H1 (cell line): Measurements from ENCODE around the gene TMTC2. TPM values are rescaled to one million over a fixed set of nuclear protein-coding genes. Genes with fewer than 3 reads are reported as not detected.

Source experiments
- CTCF ChIA-PET: fragments of 300-600 bp; sonication (Branson Sonifier 250); formaldehyde crosslinking; loops from one replicate; lab custom pipeline; 2021; ENCODE audit not compliant: partially characterized antibody; lab: Charles Lee
- POLR2A ChIA-PET: fragments of 300-600 bp; sonication (Branson Sonifier 250); formaldehyde crosslinking; loops from one replicate; lab custom pipeline; 2021; ENCODE audit warnings: inconsistent platforms; ENCODE audit not compliant: partially characterized antibody; lab: Charles Lee
- DNase-seq, 2 experiments: peaks; one replicate each; pipeline versions ENCODE4 v3.0.0 to v3.0.0-alpha.2; 2010 to 2022; ENCODE audit warnings: low spot score in 2 of 2, low read depth in 1 of 2, mixed read lengths in 1 of 2
- FAIRE-seq: peaks from 2 replicates; lab custom pipeline; 2011; peaks lifted over from hg19 to GRCh38; lab: Jason Lieb, UNC
- H2AFZ ChIP-seq: 2 replicates; pipeline ENCODE4 v1.8.1; 2012; ENCODE audit warnings: low read length, inconsistent platforms
- H2AK5ac ChIP-seq: 2 replicates; pipeline ENCODE4 v1.6.1; 2013; ENCODE audit warnings: low read depth, low read length
- H2BK120ac ChIP-seq: replicated peaks from 2 replicates; pipeline ENCODE3; 2013; ENCODE audit warnings: low read depth, low read length, inconsistent platforms
- H2BK12ac ChIP-seq: 2 replicates; pipeline ENCODE4 v1.6.1; 2013; ENCODE audit warnings: low read depth, low read length
- H2BK15ac ChIP-seq: 2 replicates; pipeline ENCODE4 v1.6.1; 2013; ENCODE audit warnings: low read length
- H2BK20ac ChIP-seq: 2 replicates; pipeline ENCODE4 v1.6.1; 2013; ENCODE audit warnings: low read length
- H2BK5ac ChIP-seq: 2 replicates; pipeline ENCODE4 v1.6.1; 2013; ENCODE audit warnings: low read depth, low read length
- H3K14ac ChIP-seq: 2 replicates; pipeline ENCODE4 v1.6.1; 2013; ENCODE audit warnings: inconsistent platforms; ENCODE audit not compliant: insufficient read length
- H3K18ac ChIP-seq: 2 replicates; pipeline ENCODE4 v1.6.1; 2013; ENCODE audit warnings: low read length; ENCODE audit errors: extremely low read depth
- H3K23ac ChIP-seq: 2 replicates; pipeline ENCODE4 v1.6.1; 2013; ENCODE audit warnings: inconsistent platforms; ENCODE audit not compliant: insufficient read length
- H3K23me2 ChIP-seq: 2 replicates; pipeline ENCODE4 v1.6.1; 2013; ENCODE audit warnings: low read depth, low read length
- H3K27ac ChIP-seq: 2 replicates; pipeline ENCODE4 v1.6.1; 2011; ENCODE audit warnings: low read depth, low read length, inconsistent platforms
- H3K27me3 ChIP-seq, 4 experiments: replicated peaks in 1 of 4; 1 replicate in 1 of 4; 2 replicates in 3 of 4; pipeline versions ENCODE4 v1.6.1 to v1.8.1; 2011 to 2013; ENCODE audit warnings: low read length in 3 of 4, mild to moderate bottlenecking in 3 of 4, inconsistent platforms in 2 of 4, mixed read lengths in 2 of 4, moderate library complexity in 1 of 4; ENCODE audit not compliant: control insufficient read depth in 3 of 4, insufficient read depth in 3 of 4; ENCODE audit errors: extremely low read depth in 1 of 4
- H3K36me3 ChIP-seq, 4 experiments: 2 replicates each; pipeline versions ENCODE4 v1.6.1 to v1.8.1; 2011 to 2013; ENCODE audit warnings: mild to moderate bottlenecking in 4 of 4, low read length in 3 of 4, moderate library complexity in 2 of 4, control low read depth in 1 of 4, inconsistent platforms in 1 of 4; ENCODE audit not compliant: insufficient read depth in 4 of 4, control insufficient read depth in 2 of 4
- H3K4ac ChIP-seq: replicated peaks from 2 replicates; pipeline ENCODE3; 2013; ENCODE audit warnings: low read length, low read depth, mixed read lengths, inconsistent platforms; ENCODE audit not compliant: insufficient read length
- H3K4me1 ChIP-seq, 4 experiments: replicated peaks in 1 of 4; 1 replicate in 1 of 4; 2 replicates in 3 of 4; pipeline versions ENCODE4 v1.6.1 to v1.8.1; 2011 to 2013; ENCODE audit warnings: low read length in 3 of 4, inconsistent platforms in 2 of 4, mixed read lengths in 1 of 4; ENCODE audit not compliant: insufficient read depth in 4 of 4, control insufficient read depth in 3 of 4
- H3K4me2 ChIP-seq, 2 experiments: 2 replicates each; pipeline versions ENCODE4 v1.6.1 to v1.8.1; 2011 to 2013; ENCODE audit warnings: low read depth in 2 of 2, low read length in 2 of 2, control low read depth in 1 of 2, inconsistent platforms in 1 of 2, mild to moderate bottlenecking in 1 of 2; ENCODE audit not compliant: insufficient read depth in 1 of 2
- H3K4me3 ChIP-seq, 4 experiments: fragments of 200-600, 300-600 bp in 1 of 4; sonication (generic), shearing (Covaris generic), sonication (Bioruptor Twin) in 1 of 4; 2 replicates each; pipeline versions ENCODE4 v1.5.1 to v1.8.1; 2011 to 2016; ENCODE audit warnings: low read length in 4 of 4, low read depth in 3 of 4, control low read depth in 2 of 4, inconsistent platforms in 2 of 4, mild to moderate bottlenecking in 2 of 4, mixed read lengths in 1 of 4, moderate library complexity in 1 of 4; ENCODE audit not compliant: insufficient read depth in 2 of 4; ENCODE audit errors: extremely low read depth in 1 of 4
- H3K56ac ChIP-seq: replicated peaks from 2 replicates; pipeline ENCODE3; 2013; ENCODE audit warnings: low read depth, mild to moderate bottlenecking, mixed read lengths, low read length, inconsistent platforms; ENCODE audit not compliant: insufficient read length
- H3K79me1 ChIP-seq: 2 replicates; pipeline ENCODE4 v1.6.1; 2013; ENCODE audit warnings: low read depth, low read length, control low read depth
- H3K79me2 ChIP-seq, 2 experiments: 2 replicates each; pipeline versions ENCODE4 v1.6.1 to v1.8.1; 2012 to 2013; ENCODE audit warnings: low read length in 2 of 2, mild to moderate bottlenecking in 2 of 2, inconsistent platforms in 1 of 2; ENCODE audit not compliant: insufficient read depth in 2 of 2, control insufficient read depth in 1 of 2
- H3K9ac ChIP-seq, 4 experiments: replicated peaks in 1 of 4; 1 replicate in 1 of 4; 2 replicates in 3 of 4; pipeline versions ENCODE4 v1.6.1 to v1.8.1; 2011 to 2013; ENCODE audit warnings: low read depth in 3 of 4, low read length in 3 of 4, control low read depth in 2 of 4, mild to moderate bottlenecking in 2 of 4, moderate library complexity in 2 of 4, inconsistent platforms in 1 of 4; ENCODE audit errors: extremely low read depth in 1 of 4
- H3K9me3 ChIP-seq, 2 experiments: 2 replicates each; pipeline versions ENCODE4 v1.6.1 to v1.8.1; 2012 to 2013; ENCODE audit warnings: mild to moderate bottlenecking in 2 of 2, moderate library complexity in 2 of 2, control low read depth in 1 of 2, inconsistent platforms in 1 of 2, low read depth in 1 of 2, low read length in 1 of 2, mixed read lengths in 1 of 2; ENCODE audit not compliant: insufficient read depth in 2 of 2
- H4K20me1 ChIP-seq, 2 experiments: replicated peaks in 1 of 2; 2 replicates each; pipeline versions ENCODE3 to v1.8.1; 2011 to 2013; ENCODE audit warnings: inconsistent platforms in 2 of 2, low read length in 2 of 2, mild to moderate bottlenecking in 1 of 2; ENCODE audit not compliant: insufficient read depth in 2 of 2, control insufficient read depth in 1 of 2
- H4K5ac ChIP-seq: 2 replicates; pipeline ENCODE4 v1.6.1; 2013; ENCODE audit warnings: low read length, low read depth, mixed read lengths, inconsistent platforms; ENCODE audit not compliant: insufficient read length
- H4K8ac ChIP-seq: 2 replicates; pipeline ENCODE4 v1.8.0; 2013; ENCODE audit warnings: mild to moderate bottlenecking, moderate library complexity, low read length, inconsistent platforms; ENCODE audit not compliant: insufficient read depth; ENCODE audit errors: extremely low read depth
- H4K91ac ChIP-seq: replicated peaks from 2 replicates; pipeline ENCODE3; 2013; ENCODE audit warnings: low read length, mixed read lengths, inconsistent platforms; ENCODE audit not compliant: insufficient read length
- FOSL1 ChIP-seq: IDR thresholded peaks from 2 replicates; pipeline ENCODE4 v1.6.1; 2011; ENCODE audit warnings: mild to moderate bottlenecking, low read depth, low read length, moderate library complexity; ENCODE audit not compliant: insufficient read depth
- SIN3A ChIP-seq, 2 experiments: IDR thresholded peaks in 1 of 2; conservative IDR thresholded peaks in 1 of 2; 2 replicates each; pipeline ENCODE4 v1.6.1; 2011 to 2012; ENCODE audit warnings: low read length in 2 of 2, improper control_type of control experiment in 1 of 2, low read depth in 1 of 2, mild to moderate bottlenecking in 1 of 2
- TAF1 ChIP-seq: IDR thresholded peaks from 2 replicates; pipeline ENCODE4 v1.6.1; 2011; ENCODE audit warnings: mild to moderate bottlenecking, low read depth, low read length
- TBP ChIP-seq: IDR thresholded peaks from 2 replicates; pipeline ENCODE4 v1.6.1; 2011; ENCODE audit warnings: low read depth, low read length, improper control_type of control experiment
- WGBS, 2 experiments: shearing (Covaris generic) in 1 of 2; methylation state at CpG; one replicate each; pipeline versions ENCODE4 v1.1.6 to v1.1.7; 2013 to 2015; ENCODE audit warnings: low lambda C conversion rate in 2 of 2, mixed read lengths in 2 of 2, inconsistent platforms in 1 of 2, low coverage in 1 of 2, missing lambda C conversion rate in 1 of 2; ENCODE audit not compliant: insufficient replicate concordance in 2 of 2, insufficient coverage in 1 of 2, insufficient read length in 1 of 2; ENCODE audit errors: extremely low coverage in 1 of 2, missing lambda C conversion rate in 1 of 2; 5-methylcytosine and 5-hydroxymethylcytosine counted together
- polyA plus RNA-seq, 7 experiments: library from polyadenylated mRNA; depleted of rRNA in 3 of 7; stranded (reverse) in 5 of 7; unstranded in 2 of 7; fragments of >200 nt in 5 of 7; fragments of 200-250 nt in 2 of 7; gene quantifications; 1 replicate in 5 of 7; 2 replicates in 1 of 7; 4 replicates in 1 of 7; pipeline versions ENCODE4 v1.2.1 to v1.2.3, GENCODE V29; 2011 to 2013; ENCODE audit warnings: missing spikeins in 2 of 7, mixed read lengths in 2 of 7
- total RNA-seq: library from RNA; stranded (reverse); fragmentation: NEBNext Ultra II Directional; extraction: Animal tissue kit (Norgen Biotek cat#: 25700); gene quantifications from 2 replicates; pipeline ENCODE4 v1.2.1, GENCODE V29; 2021

Gene TMTC2
- total and polyA plus RNA-seq, 2 of the 8 experiments (the other 6 are each of a cell fraction or from before 2014, with no cell fraction given): 2.3 to 3.9 TPM

GRCh38 chr12:83015390-83016217 lies 328.9 kb downstream of the TMTC2 start:
- H3K9ac ChIP-seq: no peak overlapping the region
- no peak overlapping the region for H2BK120ac ChIP-seq
- ChIA-PET CTCF (interaction anchor here (0.6 to 1.3 kb wide), 4 partner anchors 33 to 374 kb away, joined by 3 read pairs; no protein-coding TSS in a partner anchor), POLR2A (no interaction called here)
- no peaks in the 10 kb centered on the region for H3K79me2 ChIP-seq
- peaks cover 4 to 8% of the 10 kb centered on the region in 2 experiments; a peak in 2 of 4 replicates for H3K9me3 ChIP-seq
- H2BK12ac ChIP-seq: no peak overlapping the region
- no peak overlapping the region for H2BK15ac ChIP-seq
- H2BK20ac ChIP-seq: no peak overlapping the region
- no peaks in the 10 kb centered on the region; a peak in 1 of 7 replicates for H3K4me1 ChIP-seq
- 84% methylated on average over 8 of the region's 8 CpGs; no CpG with 5 or more reads in 1 of the 2 experiments for WGBS, 2 experiments
- no peak overlapping the region for H2AFZ ChIP-seq
- H3K4me2 ChIP-seq: no peak overlapping the region
- no peak overlapping the region for H4K91ac ChIP-seq
- no peak overlapping the region for H3K4ac ChIP-seq
- H3K23ac ChIP-seq: no peak overlapping the region
- H4K8ac ChIP-seq: no peak overlapping the region
- H2AK5ac ChIP-seq: no peak overlapping the region
- no peak overlapping the region for H3K56ac ChIP-seq
- DNase-seq (no peak), FAIRE-seq (no peak)
- no peak overlapping the region for H3K27ac ChIP-seq
- no peak for TF ChIP-seq TBP
- TF ChIP-seq TAF1: no peak
- TF ChIP-seq FOSL1: no peak
- no peak for TF ChIP-seq SIN3A (conservative IDR thresholded peaks at IDR 0.05 in 1 of 2, IDR thresholded peaks at IDR 0.05 in 1 of 2; ENCODE audit: low read depth in 1 of 2, low read length in 2 of 2)
- peaks cover 0 to 5% (median 0%) of the 10 kb centered on the region in 4 experiments; a peak in 2 of 8 replicates for H3K36me3 ChIP-seq
- H2BK5ac ChIP-seq: no peak overlapping the region
- no peak overlapping the region for H3K14ac ChIP-seq
- no peaks in the 10 kb centered on the region for H3K23me2 ChIP-seq
- no peaks in the 10 kb centered on the region for H4K20me1 ChIP-seq
- H3K27me3 ChIP-seq: no peaks in the 10 kb centered on the region
- no peak overlapping the region for H4K5ac ChIP-seq
- H3K18ac ChIP-seq: no peak overlapping the region
- no peaks in the 10 kb centered on the region for H3K79me1 ChIP-seq
- H3K4me3 ChIP-seq: no peak overlapping the region
